Activated CD4-positive, alpha-beta T cell treated with anti-CD3 and anti-CD28 coated beads for 36 hours (primary cell): ENCODE results near the gene PRODH2. TPM values are rescaled to one million over a fixed set of nuclear protein-coding genes. Genes with fewer than 3 reads are reported as not detected.

Experiments
- ATAC-seq: fragments of 200-7000 bp; cut with Tn5 transposase; one replicate; pipeline ENCODE4 v1.10.0; 2021; ENCODE audit warnings: mild to moderate bottlenecking, moderate library complexity
- CTCF ChIA-PET: fragments of 350-600 bp; sonication (Branson Sonifier 250); formaldehyde crosslinking; loops from one replicate; lab custom pipeline; 2021; ENCODE audit warnings: antibody characterized with exemption; lab: Charles Lee
- POLR2A ChIA-PET: fragments of 350-600 bp; sonication (Branson Sonifier 250); formaldehyde crosslinking; loops from one replicate; lab custom pipeline; 2021; ENCODE audit warnings: antibody characterized with exemption, inconsistent platforms; lab: Charles Lee
- DNase-seq: peaks from one replicate; pipeline ENCODE4 v3.0.0-alpha.2; 2020
- H3K27ac Mint-ChIP-seq: one replicate; pipeline ENCODE4 v1.8.0; 2021; ENCODE audit warnings: mixed read lengths
- H3K27me3 Mint-ChIP-seq: one replicate; pipeline ENCODE4 v1.8.0; 2021; ENCODE audit warnings: mixed read lengths
- H3K36me3 Mint-ChIP-seq: one replicate; pipeline ENCODE4 v1.8.0; 2021; ENCODE audit warnings: low read depth, mixed read lengths
- H3K4me1 Mint-ChIP-seq: one replicate; pipeline ENCODE4 v1.8.0; 2021; ENCODE audit warnings: mixed read lengths
- H3K4me3 Mint-ChIP-seq: one replicate; pipeline ENCODE4 v1.8.0; 2021; ENCODE audit warnings: mild to moderate bottlenecking, moderate library complexity, mixed read lengths
- H3K9me3 Mint-ChIP-seq: one replicate; pipeline ENCODE4 v1.8.0; 2021; ENCODE audit warnings: low read depth, mixed read lengths
- intact Hi-C, 2 experiments: fragments of 100-400 bp; cut with DNase I in 1 of 2; cut with micrococcal nuclease in 1 of 2; formaldehyde crosslinking; loops; one replicate each; pipeline versions ENCODE4 v1.14.2 to v1.15.1; 2022 to 2024; cut with DNase I, micrococcal nuclease
- total RNA-seq, 2 experiments: library from RNA; stranded (reverse); gene quantifications; one replicate each; pipeline ENCODE4 v1.2.3, GENCODE V29; 2021

PRODH2 gene
- total RNA-seq, 2 experiments from 2014 or later = not detected

- DNase-seq (no peak), ATAC-seq (no peak)
- Mint-ChIP-seq H3K27ac (no peak overlapping the region), H3K36me3 (no peaks in the 10 kb centered on the region), H3K4me3 (no peak overlapping the region), H3K4me1 (no peaks in the 10 kb centered on the region), H3K9me3 (no peaks in the 10 kb centered on the region), H3K27me3 (peaks cover 12% of the 10 kb centered on the region)
- intact Hi-C loops = no loop called here
- CTCF ChIA-PET = no interaction called here
- POLR2A ChIA-PET = no interaction called here
These were observed 20.8 kb downstream of the PRODH2 start for GRCh38 chr19:35791814-35792279.

GRCh38 chr19:35790981-35791813 lies 21.4 kb downstream of the PRODH2 start:
- intact Hi-C loops = no loop called here
- CTCF ChIA-PET = interaction anchor here (0.7 to 0.9 kb wide), 2 partner anchors 28 to 256 kb away, joined by 3 read pairs; no protein-coding TSS in a partner anchor
- ATAC-seq (peak; percentile 74), DNase-seq (peak; percentile 45)
- H3K27ac Mint-ChIP-seq = no peak overlapping the region
- no peaks in the 10 kb centered on the region for H3K4me1 Mint-ChIP-seq
- peaks cover 7% of the 10 kb centered on the region for H3K27me3 Mint-ChIP-seq
- no peak overlapping the region for H3K4me3 Mint-ChIP-seq
- no peaks in the 10 kb centered on the region for H3K36me3 Mint-ChIP-seq
- POLR2A ChIA-PET = no interaction called here
- H3K9me3 Mint-ChIP-seq = no peaks in the 10 kb centered on the region

GRCh38 chr19:35789978-35790944 lies 22.4 kb downstream of the PRODH2 start:
- Mint-ChIP-seq H3K36me3 (no peaks in the 10 kb centered on the region), H3K27me3 (peaks cover 2% of the 10 kb centered on the region), H3K9me3 (no peaks in the 10 kb centered on the region), H3K4me1 (no peaks in the 10 kb centered on the region), H3K27ac (no peak overlapping the region), H3K4me3 (no peak overlapping the region)
- intact Hi-C loops = no loop called here
- ChIA-PET POLR2A (interaction anchor here (0.6 kb wide), 1 partner anchor 50 kb away, joined by 3 read pairs; no protein-coding TSS in a partner anchor), CTCF (interaction anchor here (0.7 to 0.9 kb wide), 2 partner anchors 29 to 257 kb away, joined by 3 read pairs; no protein-coding TSS in a partner anchor)
- DNase-seq (no peak), ATAC-seq (no peak)

GRCh38 chr19:35789195-35789977 lies 23.3 kb downstream of the PRODH2 start:
- Mint-ChIP-seq H3K4me3 (no peak overlapping the region), H3K27ac (no peak overlapping the region), H3K4me1 (no peaks in the 10 kb centered on the region), H3K27me3 (peaks cover 2% of the 10 kb centered on the region), H3K9me3 (no peaks in the 10 kb centered on the region), H3K36me3 (no peaks in the 10 kb centered on the region)
- ATAC-seq = no peak
- intact Hi-C loops = no loop called here
- CTCF ChIA-PET = interaction anchor here (0.6 kb wide), 1 partner anchor 15 kb away, joined by 4 read pairs; no protein-coding TSS in a partner anchor
- POLR2A ChIA-PET = interaction anchor here (0.6 kb wide), 1 partner anchor 49 kb away, joined by 3 read pairs; no protein-coding TSS in a partner anchor
- no peak for DNase-seq

GRCh38 chr19:35788205-35788960 lies 24.3 kb downstream of the PRODH2 start:
- no peak overlapping the region for H3K4me3 Mint-ChIP-seq
- H3K36me3 Mint-ChIP-seq = no peaks in the 10 kb centered on the region
- no peak overlapping the region for H3K27ac Mint-ChIP-seq
- no peaks in the 10 kb centered on the region for H3K4me1 Mint-ChIP-seq
- DNase-seq = no peak
- ChIA-PET CTCF (interaction anchor here (1.0 kb wide), 1 partner anchor 65 kb away, joined by 3 read pairs; no protein-coding TSS in a partner anchor), POLR2A (no interaction called here)
- intact Hi-C loops = no loop called here
- no peaks in the 10 kb centered on the region for H3K9me3 Mint-ChIP-seq
- H3K27me3 Mint-ChIP-seq = no peaks in the 10 kb centered on the region
- ATAC-seq = no peak

GRCh38 chr19:35787227-35787799 lies 25.3 kb downstream of the PRODH2 start:
- Mint-ChIP-seq H3K9me3 (no peaks in the 10 kb centered on the region), H3K36me3 (no peaks in the 10 kb centered on the region), H3K27me3 (no peaks in the 10 kb centered on the region), H3K27ac (no peak overlapping the region), H3K4me1 (no peaks in the 10 kb centered on the region), H3K4me3 (no peak overlapping the region)
- ChIA-PET CTCF (interaction anchor here (1.0 kb wide), 1 partner anchor 64 kb away, joined by 3 read pairs; no protein-coding TSS in a partner anchor), POLR2A (no interaction called here)
- no peak for ATAC-seq
- intact Hi-C loops = no loop called here
- no peak for DNase-seq

GRCh38 chr19:35786299-35787160 lies 26.1 kb downstream of the PRODH2 start:
- Mint-ChIP-seq H3K4me3 (no peak overlapping the region), H3K27ac (no peak overlapping the region), H3K9me3 (no peaks in the 10 kb centered on the region), H3K36me3 (no peaks in the 10 kb centered on the region), H3K4me1 (no peaks in the 10 kb centered on the region), H3K27me3 (no peaks in the 10 kb centered on the region)
- ATAC-seq = no peak
- no peak for DNase-seq
- ChIA-PET POLR2A (no interaction called here), CTCF (no interaction called here)
- intact Hi-C loops = no loop called here

GRCh38 chr19:35785339-35785627 lies 27.4 kb downstream of the PRODH2 start:
- Mint-ChIP-seq H3K4me1 (no peaks in the 10 kb centered on the region), H3K27me3 (no peaks in the 10 kb centered on the region), H3K9me3 (no peaks in the 10 kb centered on the region), H3K4me3 (no peak overlapping the region), H3K36me3 (peaks cover 3% of the 10 kb centered on the region), H3K27ac (no peak overlapping the region)
- DNase-seq = no peak
- POLR2A ChIA-PET = no interaction called here
- no peak for ATAC-seq
- CTCF ChIA-PET = no interaction called here
- intact Hi-C loops = no loop called here

- intact Hi-C loops = no loop called here
- Mint-ChIP-seq H3K4me3 (no peak overlapping the region), H3K36me3 (peaks cover 4% of the 10 kb centered on the region), H3K27ac (no peak overlapping the region), H3K4me1 (no peaks in the 10 kb centered on the region), H3K9me3 (no peaks in the 10 kb centered on the region), H3K27me3 (no peaks in the 10 kb centered on the region)
- ATAC-seq (no peak), DNase-seq (no peak)
- ChIA-PET POLR2A (no interaction called here), CTCF (no interaction called here)
These were observed 27.9 kb downstream of the PRODH2 start for GRCh38 chr19:35784503-35785338.
